Stomach (tissue), 9 donors: ENCODE data around the gene ITPKB. TPM values are rescaled to one million over a fixed set of nuclear protein-coding genes. Genes with fewer than 3 reads are reported as not detected.
A peak's percentile ranks its signal among the peaks of the same experiment; 100 is the strongest.

Experiments used
- DNase-seq, 2 donors: peaks; one replicate each; pipeline versions ENCODE4 v3.0.0 to v3.0.0-alpha.2; 2013 to 2019
- H3K27ac ChIP-seq, 5 donors: fragments of 200-600 bp in 4 of 5; sonication (generic) in 4 of 5; one replicate each; pipeline ENCODE4 v1.5.1; 2013 to 2019; ENCODE audit warnings: mild to moderate bottlenecking in 1 of 5, moderate library complexity in 1 of 5
- H3K27me3 ChIP-seq, 3 donors: fragments of 200-600 bp; sonication (generic); one replicate each; pipeline ENCODE4 v1.5.1; 2017 to 2019; ENCODE audit warnings: mixed run types in 1 of 3
- H3K36me3 ChIP-seq, 4 donors: fragments of 200-600 bp; sonication (generic); 1 replicate in 3 of 4; 2 replicates in 1 of 4; pipeline ENCODE4 v1.5.1; 2016 to 2019
- H3K4me1 ChIP-seq, 4 donors: fragments of 200-600 bp; sonication (generic); one replicate each; pipeline ENCODE4 v1.5.1; 2016 to 2019
- H3K4me3 ChIP-seq, 4 donors: fragments of 200-600 bp; sonication (generic) in 3 of 4; one replicate each; pipeline ENCODE4 v1.5.1; 2016 to 2019; ENCODE audit warnings: mild to moderate bottlenecking in 1 of 4
- H3K9me3 ChIP-seq, 4 donors: fragments of 200-600 bp; sonication (generic); one replicate each; pipeline ENCODE4 v1.5.1; 2016 to 2019
- CTCF ChIP-seq, 7 experiments: fragments of 450-650 bp in 4 of 7; fragments of 200-600 bp in 3 of 7; sonication (generic) in 3 of 7; IDR thresholded peaks; one replicate each; pipeline ENCODE4 v1.5.1; 2016 to 2019; ENCODE audit warnings: antibody characterized with exemption in 7 of 7, control low read depth in 2 of 7, mild to moderate bottlenecking in 1 of 7
- EP300 ChIP-seq: sonication (generic); formaldehyde crosslinking; IDR thresholded peaks from one replicate; pipeline ENCODE4 v1.6.1; 2017; ENCODE audit warnings: antibody characterized with exemption
- POLR2A ChIP-seq, 4 donors: fragments of 450-650 bp; IDR thresholded peaks; one replicate each; pipeline ENCODE4 v1.6.1; 2016; ENCODE audit warnings: antibody characterized with exemption in 4 of 4, control low read depth in 2 of 4, mild to moderate bottlenecking in 1 of 4, moderate library complexity in 1 of 4
- POLR2AphosphoS5 ChIP-seq, 3 donors: sonication (generic); formaldehyde crosslinking; IDR thresholded peaks; one replicate each; pipeline ENCODE4 v1.6.1; 2016; ENCODE audit warnings: antibody characterized with exemption in 3 of 3
- WGBS, 5 donors: extraction: QIAGEN DNeasy Blood & Tissue Kit in 3 of 5; methylation state at CpG; one replicate each; pipeline versions ENCODE4 v1.1.5 to v1.1.7; 2013 to 2018; 5-methylcytosine and 5-hydroxymethylcytosine counted together
- intact Hi-C: fragments of 100-400 bp; cut with DNase I; formaldehyde crosslinking; loops from one replicate; pipeline ENCODE4 v1.15.1; 2023; ENCODE audit warnings: low total_unique reads
- polyA plus RNA-seq, 3 donors: library from polyadenylated mRNA; stranded (reverse); fragments of 200-250 nt; gene quantifications; one replicate each; pipeline ENCODE4 v1.2.3, GENCODE V29; 2013
- total RNA-seq, 5 donors: library from RNA; depleted of rRNA; stranded (reverse); fragments of >200 nt; gene quantifications; one replicate each; pipeline versions ENCODE4 v1.1.0 to v1.2.3, GENCODE V29; 2014 to 2016
- donor health status: healthy with polysubstance abuse.
- donor health status: Bipolar disorder and iron deficiency.
- donor health status: healthy.

ITPKB gene
- total and polyA plus RNA-seq, 8 donors, result 3.8 to 38.8 (median 19.1) TPM

- DNase-seq, result no peak
- 67 to 98% (median 91%) methylated on average over 1 to 2 of the region's 2 CpGs for WGBS, 5 donors
- TF ChIP-seq POLR2AphosphoS5 (IDR thresholded peaks at IDR 0.05) (no peak), POLR2A (IDR thresholded peaks at IDR 0.05) (no peak), EP300 (no peak), CTCF (IDR thresholded peaks at IDR 0.05) (no peak)
- H3K27me3 ChIP-seq, result no peaks in the 10 kb centered on the region
- no peaks in the 10 kb centered on the region for H3K36me3 ChIP-seq
- H3K4me3 ChIP-seq, result no peak overlapping the region
- peak overlapping the region in 4 of 5 donors; percentile 68 to 99 (median 76) for H3K27ac ChIP-seq
- intact Hi-C loops, result no loop called here
- H3K4me1 ChIP-seq, result peaks cover 42 to 100% (median 72%) of the 10 kb centered on the region in 4 donors
- no peaks in the 10 kb centered on the region for H3K9me3 ChIP-seq
Measured at GRCh38 chr1:226687426-226687825, 51.7 kb downstream of the ITPKB start.

- Histone ChIP-seq H3K27me3 (no peaks in the 10 kb centered on the region), H3K36me3 (no peaks in the 10 kb centered on the region), H3K9me3 (no peaks in the 10 kb centered on the region), H3K27ac (peak overlapping the region in 4 of 5 donors; percentile 68 to 99 (median 76)), H3K4me3 (no peak overlapping the region), H3K4me1 (peaks cover 42 to 100% (median 75%) of the 10 kb centered on the region in 4 donors)
- no peak for TF ChIP-seq POLR2AphosphoS5 (IDR thresholded peaks at IDR 0.05)
- TF ChIP-seq EP300, result no peak
- no peak for TF ChIP-seq POLR2A (IDR thresholded peaks at IDR 0.05)
- TF ChIP-seq CTCF (IDR thresholded peaks at IDR 0.05), result no peak
- peak in 1 of 2 donors; percentile 65 for DNase-seq
- intact Hi-C loops, result no loop called here
- 76 to 85% (median 78%) methylated on average over 12 of the region's 12 CpGs for WGBS, 5 donors
Measured at GRCh38 chr1:226686440-226687425, 52.3 kb downstream of the ITPKB start.

- H3K27ac ChIP-seq, result peak overlapping the region in 2 of 5 donors; percentile 79 to 99
- DNase-seq, result no peak
- no peaks in the 10 kb centered on the region for H3K9me3 ChIP-seq
- 83 to 86% (median 84%) methylated on average over 11 of the region's 11 CpGs for WGBS, 5 donors
- intact Hi-C loops, result no loop called here
- no peaks in the 10 kb centered on the region for H3K36me3 ChIP-seq
- no peak for TF ChIP-seq POLR2A (IDR thresholded peaks at IDR 0.05)
- H3K4me3 ChIP-seq, result no peak overlapping the region
- H3K4me1 ChIP-seq, result peaks cover 50 to 100% (median 79%) of the 10 kb centered on the region in 4 donors
- H3K27me3 ChIP-seq, result no peaks in the 10 kb centered on the region
Measured at GRCh38 chr1:226685196-226685820, 53.8 kb downstream of the ITPKB start.

GRCh38 chr1:226684026-226684425 lies 55.1 kb downstream of the ITPKB start:
- Histone ChIP-seq H3K4me1 (peaks cover 61 to 100% (median 80%) of the 10 kb centered on the region in 4 donors), H3K27ac (peak overlapping the region in 1 of 5 donors; percentile 99)
- WGBS, 5 donors, result 78 to 89% (median 86%) methylated on average over 7 of the region's 7 CpGs

More at GRCh38 chr1:226684026-226684425, 55.1 kb downstream of the ITPKB start:
- Histone ChIP-seq H3K9me3 (no peaks in the 10 kb centered on the region), H3K27me3 (no peaks in the 10 kb centered on the region), H3K4me3 (no peak overlapping the region), H3K36me3 (no peaks in the 10 kb centered on the region)
- DNase-seq, result no peak
- TF ChIP-seq EP300, result no peak
- TF ChIP-seq CTCF (IDR thresholded peaks at IDR 0.05), result no peak
- TF ChIP-seq POLR2AphosphoS5 (IDR thresholded peaks at IDR 0.05), result no peak
- TF ChIP-seq POLR2A (IDR thresholded peaks at IDR 0.05), result no peak
- intact Hi-C loops, result no loop called here
